Neural cell (in vitro differentiated cells): ENCODE results near the gene ACTL8. TPM values are rescaled to one million over a fixed set of nuclear protein-coding genes. Genes with fewer than 3 reads are reported as not detected.

ENCODE experiments used
- H2AFZ ChIP-seq: fragments of 200-600, 300-800 bp; sonication (generic), shearing (Covaris generic); 2 replicates; pipeline ENCODE4 v1.6.0; 2014; ENCODE audit warnings: low read depth, mild to moderate bottlenecking, antibody characterized with exemption, low read length, moderate library complexity
- H3F3A ChIP-seq: fragments of 200-600 bp; shearing (Covaris generic); 2 replicates; pipeline ENCODE4 v1.6.1; 2016; ENCODE audit warnings: mild to moderate bottlenecking, moderate library complexity, mixed read lengths, antibody characterized with exemption, low read length; ENCODE audit not compliant: insufficient read depth, poor library complexity, severe bottlenecking
- H3K27ac ChIP-seq: fragments of 200-600, 300-800 bp; sonication (generic), shearing (Covaris generic); 2 replicates; pipeline ENCODE4 v1.5.1; 2014; ENCODE audit warnings: mild to moderate bottlenecking, low read length, moderate library complexity
- H3K27me3 ChIP-seq: fragments of 300-800, 200-600 bp; sonication (generic), shearing (Covaris generic); 2 replicates; pipeline ENCODE4 v1.6.0; 2014; ENCODE audit warnings: mild to moderate bottlenecking, low read depth, low read length, moderate library complexity; ENCODE audit not compliant: insufficient read depth
- H3K36me3 ChIP-seq: fragments of 300-800, 200-600 bp; sonication (generic), shearing (Covaris generic); 2 replicates; pipeline ENCODE4 v1.5.1; 2014; ENCODE audit warnings: mild to moderate bottlenecking, antibody characterized with exemption, low read length, moderate library complexity; ENCODE audit not compliant: insufficient read depth
- H3K4me2 ChIP-seq: fragments of 300-800, 200-600 bp; sonication (generic), shearing (Covaris generic); 2 replicates; pipeline ENCODE4 v1.6.0; 2014; ENCODE audit warnings: mild to moderate bottlenecking, low read length
- H3K4me3 ChIP-seq: fragments of 300-800, 200-600 bp; sonication (generic), shearing (Covaris generic); 2 replicates; pipeline ENCODE4 v1.5.1; 2014; ENCODE audit warnings: mild to moderate bottlenecking, low read length, moderate library complexity
- H3K79me2 ChIP-seq: fragments of 200-600 bp; shearing (Covaris generic); replicated peaks from 2 replicates; pipeline ENCODE4 v1.6.0; 2014; ENCODE audit warnings: mild to moderate bottlenecking, low read length, moderate library complexity; ENCODE audit not compliant: insufficient read depth
- H3K9ac ChIP-seq: fragments of 300-800, 200-600 bp; sonication (generic), shearing (Covaris generic); 2 replicates; pipeline ENCODE4 v1.6.1; 2016; ENCODE audit warnings: mild to moderate bottlenecking, low read length, mixed read lengths
- H3K9me2 ChIP-seq: fragments of 200-600 bp; shearing (Covaris generic); 2 replicates; pipeline ENCODE4 v1.6.1; 2016; ENCODE audit warnings: mild to moderate bottlenecking, low read length, mixed read lengths; ENCODE audit not compliant: insufficient read depth
- H3K9me3 ChIP-seq: fragments of 200-600, 300-800 bp; sonication (generic), shearing (Covaris generic); 2 replicates; pipeline ENCODE4 v1.6.1; 2016; ENCODE audit warnings: mild to moderate bottlenecking, mixed run types, low read length, moderate library complexity, mixed read lengths
- H4K20me1 ChIP-seq: fragments of 200-600 bp; shearing (Covaris generic); 2 replicates; pipeline ENCODE4 v1.6.1; 2016; ENCODE audit warnings: mild to moderate bottlenecking, mixed run types; ENCODE audit not compliant: insufficient read depth
- CTCF ChIP-seq: fragments of 450-650 bp; IDR thresholded peaks from 2 replicates; pipeline ENCODE4 v1.5.1; 2014; ENCODE audit warnings: antibody characterized with exemption, mild to moderate bottlenecking, moderate library complexity; ENCODE audit not compliant: poor library complexity, severe bottlenecking
- EP300 ChIP-seq: fragments of 450-650 bp; conservative IDR thresholded peaks from 2 replicates; pipeline ENCODE4 v1.6.1; 2014; ENCODE audit warnings: antibody characterized with exemption, mild to moderate bottlenecking, moderate library complexity; ENCODE audit not compliant: poor library complexity, severe bottlenecking
- EZH2 ChIP-seq: fragments of 200-600, 300-800 bp; shearing (Covaris generic), sonication (generic); IDR thresholded peaks from 2 replicates; pipeline ENCODE4 v1.6.1; 2014; ENCODE audit warnings: antibody characterized with exemption, low read length, borderline replicate concordance, mild to moderate bottlenecking; ENCODE audit not compliant: insufficient read depth, poor library complexity, severe bottlenecking
- MXI1 ChIP-seq: fragments of 450-650 bp; conservative IDR thresholded peaks from 2 replicates; pipeline ENCODE4 v1.6.1; 2014; ENCODE audit warnings: antibody characterized with exemption, mild to moderate bottlenecking; ENCODE audit not compliant: poor library complexity, severe bottlenecking
- POLR2AphosphoS5 ChIP-seq: IDR thresholded peaks from 2 replicates; pipeline ENCODE4 v1.6.1; 2012
- RAD21 ChIP-seq: fragments of 450-650 bp; conservative IDR thresholded peaks from 2 replicates; pipeline ENCODE4 v1.6.1; 2014; ENCODE audit warnings: antibody characterized with exemption, mild to moderate bottlenecking, moderate library complexity
- REST ChIP-seq: IDR thresholded peaks from 2 replicates; pipeline ENCODE4 v1.6.1; 2012; ENCODE audit warnings: borderline replicate concordance
- SMC3 ChIP-seq: fragments of 450-650 bp; conservative IDR thresholded peaks from 2 replicates; pipeline ENCODE4 v1.6.1; 2014; ENCODE audit warnings: antibody characterized with exemption, mild to moderate bottlenecking, moderate library complexity; ENCODE audit not compliant: poor library complexity
- TAF1 ChIP-seq: IDR thresholded peaks from 2 replicates; pipeline ENCODE4 v1.6.1; 2012; ENCODE audit warnings: low read depth
- polyA plus RNA-seq: library from polyadenylated mRNA; depleted of rRNA; stranded (reverse); fragments of >200 nt; gene quantifications from 2 replicates; pipeline ENCODE4 v1.2.3, GENCODE V29; 2014

ACTL8 gene
- polyA plus RNA-seq, 1 donor from 2014 or later: not detected

- H3K4me2 ChIP-seq: no peak overlapping the region
- no peaks in the 10 kb centered on the region for H3K36me3 ChIP-seq
- no peaks in the 10 kb centered on the region for H3K27me3 ChIP-seq
- no peak for TF ChIP-seq EP300
- no peak for TF ChIP-seq CTCF
- no peak for TF ChIP-seq TAF1
- TF ChIP-seq POLR2AphosphoS5: no peak
- no peak for TF ChIP-seq MXI1
- H3K9ac ChIP-seq: no peak overlapping the region
- no peaks in the 10 kb centered on the region for H3K9me3 ChIP-seq
- no peaks in the 10 kb centered on the region for H3K79me2 ChIP-seq
- H2AFZ ChIP-seq: no peak overlapping the region
- H3K27ac ChIP-seq: no peak overlapping the region
- H3F3A ChIP-seq: no peaks in the 10 kb centered on the region
- H3K9me2 ChIP-seq: no peaks in the 10 kb centered on the region
- no peaks in the 10 kb centered on the region for H4K20me1 ChIP-seq
- H3K4me3 ChIP-seq: no peak overlapping the region
Measured at GRCh38 chr1:17873007-17873675, 118.0 kb downstream of the ACTL8 start.

GRCh38 chr1:17874231-17874630 lies 119.1 kb downstream of the ACTL8 start:
- peak overlapping the region; percentile 62 for H3K9ac ChIP-seq
- H3K27ac ChIP-seq: peak overlapping the region; percentile 70
- H3K27me3 ChIP-seq: no peaks in the 10 kb centered on the region
- no peak for TF ChIP-seq CTCF
- no peak for TF ChIP-seq EP300
- no peak for TF ChIP-seq TAF1
- TF ChIP-seq POLR2AphosphoS5: no peak
- no peak for TF ChIP-seq REST
- TF ChIP-seq MXI1: no peak
- TF ChIP-seq EZH2: no peak
- TF ChIP-seq SMC3: no peak
- TF ChIP-seq RAD21: no peak
- H3K79me2 ChIP-seq: no peaks in the 10 kb centered on the region
- H4K20me1 ChIP-seq: no peaks in the 10 kb centered on the region
- no peak overlapping the region for H2AFZ ChIP-seq
- no peaks in the 10 kb centered on the region for H3K9me3 ChIP-seq
- H3K4me2 ChIP-seq: no peak overlapping the region
- H3F3A ChIP-seq: no peaks in the 10 kb centered on the region
- peak overlapping the region; percentile 37 for H3K4me3 ChIP-seq
- H3K36me3 ChIP-seq: no peaks in the 10 kb centered on the region
- no peaks in the 10 kb centered on the region for H3K9me2 ChIP-seq
